ENCODE measurements around the gene YBX1.
A peak's percentile ranks its signal among the peaks of the same experiment; 100 is the strongest.
"Not testable (repeated sequence)": the region's sequence is repeated elsewhere in the genome, so short reads cannot be mapped to it uniquely, and the experiment has no call there.

The YBX1 gene

GRCh38 chr1:42712808-42713207, 30.6 kb downstream of the YBX1 start:
- not testable (repeated sequence) for DNase-seq; H3K4me3 Mint-ChIP-seq; H3K27me3 Mint-ChIP-seq; H3K4me1 Mint-ChIP-seq (ENCODE audit: low read depth); H3K27ac Mint-ChIP-seq
- Mint-ChIP-seq H3K9me3 (peaks cover 23% of the 10 kb centered on the region), H3K36me3 (ENCODE audit: low read depth) (peaks cover 90% of the 10 kb centered on the region)

GRCh38 chr1:42713293-42713692, 31.1 kb downstream of the YBX1 start:
- H3K4me3 Mint-ChIP-seq, result no peak overlapping the region
- no peaks in the 10 kb centered on the region for H3K27me3 Mint-ChIP-seq
- peaks cover 23% of the 10 kb centered on the region for H3K9me3 Mint-ChIP-seq
- H3K27ac Mint-ChIP-seq, result no peak overlapping the region
- no peak for DNase-seq
- peaks cover 90% of the 10 kb centered on the region for H3K36me3 Mint-ChIP-seq (ENCODE audit: low read depth)
- peaks cover 9% of the 10 kb centered on the region for H3K4me1 Mint-ChIP-seq (ENCODE audit: low read depth)

DNA sequence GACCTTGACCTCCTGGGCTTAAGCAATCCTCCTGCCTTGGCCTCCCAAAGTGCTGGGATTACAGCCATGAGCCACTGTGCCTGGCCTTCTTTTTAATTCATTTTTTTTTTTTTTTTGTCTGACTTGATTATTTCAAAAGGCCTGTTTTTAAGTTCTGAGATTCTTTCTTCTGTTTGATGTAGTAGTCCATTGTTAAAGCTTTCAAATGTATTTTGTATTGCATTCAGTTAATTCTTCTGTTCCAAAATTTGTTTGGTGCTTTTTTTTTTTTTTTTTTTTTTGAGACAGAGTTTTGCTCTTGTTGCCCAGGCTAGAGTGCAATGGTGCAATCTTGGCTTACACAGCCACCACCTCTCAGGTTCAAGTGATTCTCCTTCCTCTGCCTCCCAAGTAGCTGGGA, 32.2 kb downstream of the YBX1 start:
- not testable (repeated sequence) for H3K27me3 Mint-ChIP-seq; H3K4me1 Mint-ChIP-seq (ENCODE audit: low read depth); H3K27ac Mint-ChIP-seq; H3K4me3 Mint-ChIP-seq; DNase-seq
- Mint-ChIP-seq H3K36me3 (ENCODE audit: low read depth) (peaks cover 88% of the 10 kb centered on the region), H3K9me3 (peaks cover 23% of the 10 kb centered on the region)

- DNase-seq, result no peak
Measured at GRCh38 chr1:42720868-42721267, 38.6 kb downstream of the YBX1 start.

DNA sequence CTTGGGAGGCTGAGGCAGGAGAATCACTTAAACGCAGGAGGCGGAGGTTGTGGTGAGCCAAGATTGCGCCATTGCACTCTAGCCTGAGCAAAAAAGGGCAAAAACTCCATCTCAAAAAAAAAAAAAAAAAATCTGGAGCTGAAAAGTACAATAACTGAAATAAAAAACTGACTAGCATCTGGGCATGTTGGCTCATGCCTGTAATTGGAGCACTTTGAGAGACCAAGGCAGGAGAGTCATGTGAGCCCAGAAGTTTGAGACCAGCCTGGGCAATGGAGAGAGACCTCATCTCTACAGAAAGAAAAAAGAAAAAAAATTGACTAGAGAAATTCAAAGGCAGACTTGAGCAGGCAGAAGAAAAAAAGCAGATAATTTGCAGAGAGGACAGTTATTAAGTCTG, 39.7 kb downstream of the YBX1 start:
- Mint-ChIP-seq H3K27ac (no peak overlapping the region), H3K36me3 (ENCODE audit: low read depth) (peaks cover 19% of the 10 kb centered on the region), H3K9me3 (no peaks in the 10 kb centered on the region), H3K4me3 (no peak overlapping the region), H3K27me3 (no peaks in the 10 kb centered on the region), H3K4me1 (ENCODE audit: low read depth) (no peaks in the 10 kb centered on the region)
- DNase-seq, result no peak

More at GRCh38 chr1:42720868-42721267, 38.6 kb downstream of the YBX1 start:
- H3K4me3 Mint-ChIP-seq, result no peak overlapping the region
- no peaks in the 10 kb centered on the region for H3K9me3 Mint-ChIP-seq
- no peak overlapping the region for H3K27ac Mint-ChIP-seq
- H3K27me3 Mint-ChIP-seq, result no peaks in the 10 kb centered on the region
- H3K4me1 Mint-ChIP-seq (ENCODE audit: low read depth), result no peaks in the 10 kb centered on the region
- H3K36me3 Mint-ChIP-seq (ENCODE audit: low read depth), result peaks cover 27% of the 10 kb centered on the region

GRCh38 chr1:42722403-42722802, 40.2 kb downstream of the YBX1 start:
- H3K9me3 Mint-ChIP-seq; H3K27me3 Mint-ChIP-seq; H3K27ac Mint-ChIP-seq; H3K4me3 Mint-ChIP-seq; H3K4me1 Mint-ChIP-seq (ENCODE audit: low read depth); DNase-seq: not testable (repeated sequence)
- H3K36me3 Mint-ChIP-seq (ENCODE audit: low read depth), result peaks cover 14% of the 10 kb centered on the region

DNA sequence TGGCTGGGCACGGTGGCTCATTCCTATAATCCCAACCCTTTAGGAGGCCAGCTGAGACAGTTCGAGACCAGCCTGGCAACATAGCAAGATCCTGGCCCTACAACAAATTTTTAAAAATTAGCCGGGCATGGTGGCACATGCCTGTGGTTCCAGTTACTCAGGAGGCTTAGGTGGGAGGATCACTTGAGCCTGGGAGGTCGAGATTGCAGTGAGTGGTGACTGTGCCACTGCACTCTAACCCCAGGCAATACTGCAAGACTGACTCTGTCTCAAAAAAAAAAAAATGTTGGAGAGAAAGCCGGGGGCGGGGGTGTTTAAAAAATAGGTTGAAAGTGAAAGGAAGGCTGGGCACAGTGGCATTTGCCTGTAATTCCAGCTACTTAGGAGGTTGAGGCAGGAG, 41.3 kb downstream of the YBX1 start:
- Mint-ChIP-seq H3K36me3 (ENCODE audit: low read depth) (peaks cover 5% of the 10 kb centered on the region), H3K9me3 (no peaks in the 10 kb centered on the region), H3K4me1 (ENCODE audit: low read depth) (no peaks in the 10 kb centered on the region), H3K4me3 (no peak overlapping the region), H3K27ac (no peak overlapping the region), H3K27me3 (no peaks in the 10 kb centered on the region)
- no peak for DNase-seq

DNA sequence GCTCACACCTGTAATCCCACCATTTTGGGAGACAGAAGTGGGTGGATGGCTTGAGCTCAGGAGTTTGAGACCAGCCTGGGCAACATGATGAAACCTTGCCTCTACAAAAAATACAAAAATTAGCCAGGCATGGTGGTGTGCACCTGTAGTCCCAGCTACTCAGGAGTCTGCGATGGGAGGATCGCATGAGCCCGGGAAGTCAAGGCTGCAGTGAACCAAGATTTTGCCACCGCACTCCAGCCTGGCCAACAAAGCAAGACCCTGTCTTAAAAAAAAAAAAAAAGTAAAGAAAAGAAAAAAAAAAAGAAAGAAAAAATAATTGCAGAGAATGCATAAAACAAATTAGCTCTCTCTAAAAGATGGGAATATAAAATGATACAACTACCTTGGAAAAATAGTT, 43.6 kb downstream of the YBX1 start:
- not testable (repeated sequence) for H3K9me3 Mint-ChIP-seq; DNase-seq; H3K36me3 Mint-ChIP-seq (ENCODE audit: low read depth); H3K27me3 Mint-ChIP-seq; H3K4me3 Mint-ChIP-seq; H3K27ac Mint-ChIP-seq; H3K4me1 Mint-ChIP-seq (ENCODE audit: low read depth)

DNA sequence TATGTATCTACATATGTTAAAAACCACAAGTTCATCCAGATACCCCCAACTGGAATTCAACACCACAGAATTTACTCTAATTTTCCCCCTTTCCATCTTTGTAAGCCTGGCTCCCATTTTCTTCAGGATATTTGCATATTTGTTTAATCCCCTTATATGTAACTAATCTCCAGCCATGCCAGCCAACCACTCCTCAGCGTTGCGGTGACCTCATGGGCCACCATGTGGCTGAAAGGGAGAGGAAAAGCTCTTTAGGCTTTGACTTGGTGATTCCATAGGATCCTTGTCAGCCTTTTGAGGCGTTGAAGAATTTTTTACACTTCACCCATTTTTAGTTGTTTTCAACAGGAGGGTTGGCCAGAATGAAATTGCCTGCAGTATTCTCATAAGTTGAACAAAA, 47.8 kb downstream of the YBX1 start:
- no peak overlapping the region for H3K27ac Mint-ChIP-seq
- H3K9me3 Mint-ChIP-seq, result no peaks in the 10 kb centered on the region
- no peaks in the 10 kb centered on the region for H3K27me3 Mint-ChIP-seq

DNA sequence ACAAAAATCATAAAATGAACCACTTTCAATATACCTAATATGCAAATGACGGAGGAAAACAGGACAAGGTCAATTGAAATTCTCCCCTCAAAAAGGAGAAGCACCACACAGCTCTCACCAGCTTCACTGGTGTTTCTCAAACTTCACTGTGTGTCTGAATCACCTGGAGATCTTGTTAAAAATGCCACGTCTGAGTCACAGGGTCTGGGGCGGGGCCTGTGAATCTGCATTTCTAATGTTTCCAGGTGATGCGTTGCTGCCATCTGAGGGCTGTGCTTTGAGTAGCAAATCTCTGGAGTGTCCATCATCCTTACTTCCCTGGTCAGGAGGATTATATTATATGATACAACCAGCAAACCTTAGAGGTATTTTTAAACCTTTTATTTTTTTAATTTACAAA, 48.8 kb downstream of the YBX1 start:
- H3K4me3 Mint-ChIP-seq, result no peak overlapping the region
- H3K9me3 Mint-ChIP-seq, result no peaks in the 10 kb centered on the region
- DNase-seq, result peak; percentile 66

More for the DNA sequence above, 47.8 kb downstream of the YBX1 start:
- peaks cover 3% of the 10 kb centered on the region for H3K4me1 Mint-ChIP-seq (ENCODE audit: low read depth)
- DNase-seq, result no peak
- H3K36me3 Mint-ChIP-seq (ENCODE audit: low read depth), result no peaks in the 10 kb centered on the region
- H3K4me3 Mint-ChIP-seq, result no peak overlapping the region

GRCh38 chr1:42731585-42731984, 49.4 kb downstream of the YBX1 start:
- no peak overlapping the region for H3K27ac Mint-ChIP-seq
- no peaks in the 10 kb centered on the region for H3K27me3 Mint-ChIP-seq
- H3K36me3 Mint-ChIP-seq (ENCODE audit: low read depth), result no peaks in the 10 kb centered on the region
- no peaks in the 10 kb centered on the region for H3K9me3 Mint-ChIP-seq
- peaks cover 3% of the 10 kb centered on the region for H3K4me1 Mint-ChIP-seq (ENCODE audit: low read depth)
- no peak overlapping the region for H3K4me3 Mint-ChIP-seq
- DNase-seq, result no peak

More for the DNA sequence above, 48.8 kb downstream of the YBX1 start:
- no peaks in the 10 kb centered on the region for H3K27me3 Mint-ChIP-seq
- peaks cover 3% of the 10 kb centered on the region for H3K4me1 Mint-ChIP-seq (ENCODE audit: low read depth)
- H3K36me3 Mint-ChIP-seq (ENCODE audit: low read depth), result no peaks in the 10 kb centered on the region
- no peak overlapping the region for H3K27ac Mint-ChIP-seq

GRCh38 chr1:42732126-42732680, 50.0 kb downstream of the YBX1 start:
- Mint-ChIP-seq H3K9me3 (no peaks in the 10 kb centered on the region), H3K4me3 (no peak overlapping the region), H3K27me3 (no peaks in the 10 kb centered on the region), H3K36me3 (ENCODE audit: low read depth) (no peaks in the 10 kb centered on the region), H3K27ac (no peak overlapping the region), H3K4me1 (ENCODE audit: low read depth) (peaks cover 6% of the 10 kb centered on the region)
- no peak for DNase-seq

DNA sequence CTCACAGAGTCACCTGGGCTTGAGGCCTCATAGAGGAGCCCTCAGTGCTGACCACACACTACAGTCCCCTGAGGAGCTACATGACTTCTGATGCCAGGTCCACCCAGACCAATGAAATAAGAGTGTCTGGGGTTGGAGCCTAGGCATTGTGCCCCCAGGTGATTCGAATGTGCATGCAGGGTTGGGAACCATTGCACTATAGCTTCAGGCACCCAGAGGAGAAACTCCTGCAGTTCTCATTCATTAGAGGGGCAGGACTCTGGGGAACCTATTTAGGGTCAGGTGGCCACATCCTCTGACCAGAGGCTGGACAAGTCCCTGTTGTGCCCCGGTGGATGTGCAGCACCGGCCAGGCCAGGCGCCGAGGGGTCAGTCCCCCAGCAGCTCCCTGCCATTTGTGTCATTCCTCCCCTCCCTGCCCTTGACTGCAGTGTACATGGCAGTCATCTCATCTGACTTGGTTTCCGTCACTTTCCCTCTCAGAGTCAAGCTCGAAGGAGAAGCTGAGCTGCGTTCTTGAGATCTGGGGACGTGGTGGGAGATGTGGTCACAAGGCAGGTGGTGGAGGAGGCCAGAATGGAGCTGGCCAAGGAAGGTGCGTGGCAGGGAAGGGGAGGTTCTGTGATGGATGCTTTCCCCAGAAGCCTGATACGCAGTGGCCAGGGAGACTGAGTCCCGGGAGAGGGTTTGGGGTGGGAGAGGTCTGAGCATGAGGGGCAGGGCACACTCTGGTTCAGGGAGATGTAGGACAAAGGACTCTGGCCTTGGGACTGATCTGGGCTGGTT, 51.4 kb downstream of the YBX1 start:
- Mint-ChIP-seq H3K9me3 (no peaks in the 10 kb centered on the region), H3K27me3 (no peaks in the 10 kb centered on the region), H3K36me3 (ENCODE audit: low read depth) (no peaks in the 10 kb centered on the region), H3K4me1 (ENCODE audit: low read depth) (peaks cover 8% of the 10 kb centered on the region), H3K4me3 (no peak overlapping the region), H3K27ac (no peak overlapping the region)
- DNase-seq, result no peak

DNA sequence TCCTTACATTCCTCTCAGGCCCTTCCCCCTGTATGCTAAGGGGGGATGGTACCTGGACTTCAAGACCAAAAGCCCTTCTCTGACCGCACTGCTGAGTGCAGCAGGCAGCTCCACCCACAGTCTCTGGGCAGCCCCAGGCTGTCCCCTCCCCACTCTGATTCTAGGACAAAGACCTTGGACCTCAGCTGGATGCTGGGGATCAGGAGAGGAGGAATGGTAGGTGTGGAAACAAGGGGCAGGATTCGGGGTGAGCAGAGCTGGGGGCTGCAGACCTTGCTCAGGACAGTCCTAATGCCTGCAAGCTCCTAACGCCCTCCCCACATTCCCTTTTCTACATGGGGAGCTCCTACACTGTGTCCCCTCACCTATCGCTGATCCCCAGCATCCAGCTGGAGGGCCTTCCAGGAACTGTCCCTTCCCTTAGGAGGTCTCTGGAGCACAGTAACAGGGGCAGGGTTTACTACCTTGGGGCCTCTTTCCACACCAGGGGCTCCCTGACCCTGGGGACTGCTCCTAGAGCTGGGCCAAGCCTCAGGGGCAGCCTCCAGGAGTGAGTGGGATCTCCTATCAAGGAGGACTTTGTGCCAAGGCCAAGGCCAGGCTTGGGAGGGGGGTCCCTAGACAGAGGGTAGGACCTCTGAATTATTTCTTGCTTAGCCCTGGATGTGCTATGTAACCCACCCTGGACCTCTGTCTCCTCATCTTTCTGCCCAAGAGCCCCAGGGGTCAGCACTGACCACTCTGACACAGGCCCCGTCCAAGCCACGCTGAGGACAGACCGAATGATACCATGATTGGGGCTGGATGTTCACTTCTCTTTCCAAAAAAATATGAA, 52.2 kb downstream of the YBX1 start:
- no peak overlapping the region for H3K4me3 Mint-ChIP-seq

GRCh38 chr1:42735056-42735455, 52.8 kb downstream of the YBX1 start:
- Mint-ChIP-seq H3K9me3 (no peaks in the 10 kb centered on the region), H3K4me1 (ENCODE audit: low read depth) (peaks cover 8% of the 10 kb centered on the region), H3K4me3 (no peak overlapping the region), H3K36me3 (ENCODE audit: low read depth) (no peaks in the 10 kb centered on the region), H3K27me3 (no peaks in the 10 kb centered on the region), H3K27ac (no peak overlapping the region)
- DNase-seq, result no peak

More for the DNA sequence above, 52.2 kb downstream of the YBX1 start:
- H3K4me1 Mint-ChIP-seq (ENCODE audit: low read depth), result peaks cover 8% of the 10 kb centered on the region
- no peaks in the 10 kb centered on the region for H3K27me3 Mint-ChIP-seq
- no peak for DNase-seq
- H3K9me3 Mint-ChIP-seq, result no peaks in the 10 kb centered on the region
- H3K27ac Mint-ChIP-seq, result no peak overlapping the region
- H3K36me3 Mint-ChIP-seq (ENCODE audit: low read depth), result no peaks in the 10 kb centered on the region

Measured in activated T-cell treated with anti-CD3 and anti-CD28 coated beads, Interleukin-2, amount 50 U/mL, for 24 hours (primary cell).